DND-41 (cell line): Measurements from ENCODE around the gene SNX2.

ENCODE experiments used
- CTCF ChIP-seq: IDR thresholded peaks from 2 replicates; pipeline ENCODE4 v1.5.1; 2012; ENCODE audit warnings: borderline replicate concordance, low read length, moderate library complexity, mild to moderate bottlenecking; ENCODE audit not compliant: poor library complexity, severe bottlenecking; ENCODE audit errors: extremely low read depth
- EZH2 ChIP-seq: IDR thresholded peaks from 3 replicates; pipeline ENCODE4 v1.6.1; 2012; ENCODE audit warnings: borderline replicate concordance, low read depth, mild to moderate bottlenecking, moderate library complexity, low read length, inconsistent platforms; ENCODE audit not compliant: severe bottlenecking

GRCh38 chr5:122780296-122780695 lies 5.4 kb downstream of the SNX2 start:
- TF ChIP-seq CTCF: no peak
- TF ChIP-seq EZH2: no peak
